OCI-LY1 (cell line): ENCODE results near the gene DMBT1.

ENCODE experiments used
- H2AFZ ChIP-seq: fragments of 200-600 bp; sonication (generic), shearing (Covaris generic); 2 replicates; pipeline ENCODE4 v1.6.0; 2014; ENCODE audit warnings: antibody characterized with exemption, mild to moderate bottlenecking, low read length
- H3F3A ChIP-seq: fragments of 200-600 bp; sonication (generic), shearing (Covaris generic); 2 replicates; pipeline ENCODE4 v1.6.0; 2014; ENCODE audit warnings: mild to moderate bottlenecking, antibody characterized with exemption, low read length, moderate library complexity; ENCODE audit not compliant: insufficient read depth
- H3K27ac ChIP-seq: fragments of 200-600 bp; sonication (generic); 2 replicates; pipeline ENCODE4 v1.5.1; 2014; ENCODE audit warnings: low read length, mixed run types, mild to moderate bottlenecking, low read depth; ENCODE audit not compliant: poor library complexity, severe bottlenecking
- H3K27me3 ChIP-seq: fragments of 200-600 bp; sonication (generic); 2 replicates; pipeline ENCODE4 v1.6.0; 2014; ENCODE audit warnings: antibody characterized with exemption, mild to moderate bottlenecking, low read length, moderate library complexity; ENCODE audit not compliant: insufficient read depth
- H3K36me3 ChIP-seq: fragments of 200-600 bp; sonication (generic); 2 replicates; pipeline ENCODE4 v1.6.1; 2014; ENCODE audit warnings: mild to moderate bottlenecking, antibody characterized with exemption, low read length, moderate library complexity, mixed read lengths; ENCODE audit not compliant: insufficient read depth
- H3K4me1 ChIP-seq: fragments of 200-600 bp; sonication (generic); 2 replicates; pipeline ENCODE4 v1.5.1; 2014; ENCODE audit warnings: mild to moderate bottlenecking, low read length, moderate library complexity; ENCODE audit not compliant: insufficient read depth, severe bottlenecking
- H3K4me2 ChIP-seq: fragments of 200-600 bp; sonication (generic), shearing (Covaris generic); 2 replicates; pipeline ENCODE4 v1.6.1; 2014; ENCODE audit warnings: low read length
- H3K4me3 ChIP-seq: fragments of 200-600 bp; sonication (generic); 2 replicates; pipeline ENCODE4 v1.5.1; 2014; ENCODE audit warnings: low read length, low read depth, mild to moderate bottlenecking, mixed read lengths; ENCODE audit not compliant: poor library complexity, severe bottlenecking
- H3K79me2 ChIP-seq: fragments of 200-600 bp; shearing (Covaris generic); 2 replicates; pipeline ENCODE4 v1.6.1; 2016; ENCODE audit warnings: mixed run types, low read length, mixed read lengths; ENCODE audit not compliant: insufficient read depth
- H3K9ac ChIP-seq: fragments of 200-600 bp; sonication (generic), shearing (Covaris generic); 2 replicates; pipeline ENCODE4 v1.6.1; 2014; ENCODE audit warnings: mild to moderate bottlenecking, low read length, mixed read lengths
- H3K9me2 ChIP-seq: fragments of 200-600 bp; sonication (generic), shearing (Covaris generic); 2 replicates; pipeline ENCODE4 v1.6.1; 2014; ENCODE audit warnings: low read depth, mild to moderate bottlenecking, low read length, mixed read lengths
- H3K9me3 ChIP-seq: fragments of 200-600 bp; shearing (Covaris generic); 2 replicates; pipeline ENCODE4 v1.6.1; 2014; ENCODE audit warnings: low read length, mixed read lengths
- H4K20me1 ChIP-seq: fragments of 200-600 bp; sonication (generic), shearing (Covaris generic); 2 replicates; pipeline ENCODE4 v1.6.0; 2016; ENCODE audit warnings: mild to moderate bottlenecking, low read length; ENCODE audit not compliant: insufficient read depth
- CTCF ChIP-seq: fragments of 200-600 bp; sonication (generic), shearing (Covaris generic); IDR thresholded peaks from 2 replicates; pipeline ENCODE4 v1.5.1; 2017; ENCODE audit warnings: mild to moderate bottlenecking, antibody characterized with exemption, low read length, moderate library complexity, mixed read lengths
- EZH2 ChIP-seq: fragments of 200-600 bp; sonication (generic), shearing (Covaris generic); IDR thresholded peaks from 2 replicates; pipeline ENCODE4 v1.8.0; 2017; ENCODE audit warnings: borderline replicate concordance, mixed run types, mild to moderate bottlenecking, antibody characterized with exemption, low read length, moderate library complexity, mixed read lengths

Gene DMBT1

GRCh38 chr10:122692744-122693143 lies 132.2 kb downstream of the DMBT1 start:
- Histone ChIP-seq H3K4me2 (no peak overlapping the region), H3K9ac (no peak overlapping the region), H3F3A (no peaks in the 10 kb centered on the region), H3K4me3 (no peak overlapping the region), H3K27me3 (no peaks in the 10 kb centered on the region), H2AFZ (no peak overlapping the region), H3K9me3 (no peaks in the 10 kb centered on the region), H3K36me3 (no peaks in the 10 kb centered on the region), H4K20me1 (no peaks in the 10 kb centered on the region), H3K4me1 (no peaks in the 10 kb centered on the region), H3K79me2 (no peaks in the 10 kb centered on the region), H3K27ac (no peak overlapping the region), H3K9me2 (no peaks in the 10 kb centered on the region)
- TF ChIP-seq EZH2, result no peak
- no peak for TF ChIP-seq CTCF
